ENCODE results near the gene SLC25A10.

The SLC25A10 gene

DNA sequence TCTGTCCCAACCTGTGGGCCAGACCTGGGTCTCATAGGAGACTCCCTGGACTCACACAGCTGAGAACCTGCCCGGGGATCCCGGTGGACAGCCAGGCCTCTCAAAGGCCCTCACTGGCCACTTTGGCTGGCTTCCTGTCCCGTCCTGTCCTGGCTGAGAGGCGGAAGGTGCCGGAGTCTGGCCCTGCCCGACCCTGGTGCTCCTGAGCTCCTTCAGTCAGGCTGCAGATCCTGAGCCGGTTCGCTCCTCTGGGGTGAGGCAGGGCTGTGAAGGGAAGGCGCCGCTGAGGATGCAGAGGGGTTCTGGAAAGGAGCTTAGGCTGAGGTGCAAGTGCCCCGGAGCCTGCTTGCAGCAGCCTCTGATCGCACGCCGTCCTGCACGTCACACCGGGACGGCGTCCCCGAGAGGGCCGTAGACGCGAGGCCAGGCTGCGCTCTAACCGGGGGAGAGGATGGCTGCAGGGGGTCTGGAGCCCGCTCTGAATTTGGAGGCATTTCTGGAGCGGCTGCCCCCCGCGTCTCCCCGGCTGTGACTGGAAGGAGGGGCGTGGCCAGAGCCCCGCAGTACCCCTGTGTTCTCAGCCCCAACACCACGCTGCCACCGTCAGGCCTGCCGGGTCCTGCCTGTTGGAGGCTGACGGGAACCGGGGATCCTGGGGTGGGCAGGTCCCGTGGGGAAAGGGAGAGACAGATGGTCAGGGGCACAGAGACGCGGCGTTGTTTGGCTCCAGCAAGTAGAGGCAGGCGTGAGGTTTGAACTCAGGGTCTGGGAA is 24.1 kb upstream of the SLC25A10 start:
- no peak for DNase-seq

DNA sequence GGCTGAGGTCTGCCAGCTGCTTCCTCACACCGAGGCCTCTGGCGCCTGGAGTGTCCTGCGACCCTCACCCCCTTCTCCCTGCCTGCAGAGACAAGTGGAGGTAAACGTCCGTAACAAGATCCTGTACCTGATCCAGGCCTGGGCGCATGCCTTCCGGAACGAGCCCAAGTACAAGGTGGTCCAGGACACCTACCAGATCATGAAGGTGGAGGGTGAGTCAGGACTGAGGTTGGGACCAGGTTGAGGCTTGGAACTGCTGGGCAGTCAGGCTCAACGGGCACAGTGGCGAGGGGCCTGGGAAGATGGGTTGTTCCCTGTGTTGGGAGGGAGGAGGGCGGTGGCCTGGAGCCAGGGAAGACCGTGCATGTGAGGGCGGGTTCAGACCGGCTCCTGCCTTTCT is 23.5 kb upstream of the SLC25A10 start:
- no peak for DNase-seq

GRCh38 chr17:81690066-81690465 is 22.0 kb upstream of the SLC25A10 start:
- DNase-seq: no peak

- DNase-seq: no peak
These were observed 21.5 kb upstream of the SLC25A10 start for GRCh38 chr17:81690549-81690948.

DNA sequence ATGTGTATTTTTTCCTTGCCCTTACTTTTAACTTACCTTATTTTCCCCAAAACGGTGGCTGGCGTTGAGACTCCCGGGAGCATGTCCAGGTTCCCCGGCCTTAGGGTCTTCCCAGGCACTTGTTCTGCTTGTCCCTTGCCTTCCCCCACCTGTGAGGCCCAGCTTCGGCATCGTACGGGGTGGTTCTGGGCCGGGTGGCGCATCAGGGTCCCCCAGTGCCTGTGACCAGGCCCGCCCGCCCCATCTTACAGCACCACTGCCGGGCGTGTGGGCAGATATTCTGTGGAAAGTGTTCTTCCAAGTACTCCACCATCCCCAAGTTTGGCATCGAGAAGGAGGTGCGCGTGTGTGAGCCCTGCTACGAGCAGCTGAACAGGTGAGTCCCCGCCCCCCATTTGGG is 20.9 kb upstream of the SLC25A10 start:
- DNase-seq: no peak

DNA sequence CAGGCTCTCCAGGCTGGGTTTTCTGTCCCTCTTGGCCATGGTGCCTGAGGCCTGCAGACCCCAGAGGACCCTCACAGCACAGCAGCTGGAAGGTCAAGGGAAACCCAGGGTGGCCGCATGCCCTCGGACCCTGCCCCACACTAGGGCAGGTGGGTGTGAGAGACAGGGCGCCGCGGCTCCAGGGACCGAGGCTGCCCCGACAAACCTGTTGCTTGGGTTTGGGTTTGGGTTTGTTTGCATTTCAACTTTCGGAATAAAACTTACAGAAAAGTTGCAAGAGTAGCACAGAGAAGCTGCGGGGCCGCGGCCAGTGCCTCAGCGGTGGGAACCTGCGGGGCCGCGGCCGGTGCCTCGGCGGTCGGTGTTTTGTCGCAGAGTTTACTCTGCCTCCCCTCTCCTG is 20.5 kb upstream of the SLC25A10 start:
- DNase-seq: no peak

DNA sequence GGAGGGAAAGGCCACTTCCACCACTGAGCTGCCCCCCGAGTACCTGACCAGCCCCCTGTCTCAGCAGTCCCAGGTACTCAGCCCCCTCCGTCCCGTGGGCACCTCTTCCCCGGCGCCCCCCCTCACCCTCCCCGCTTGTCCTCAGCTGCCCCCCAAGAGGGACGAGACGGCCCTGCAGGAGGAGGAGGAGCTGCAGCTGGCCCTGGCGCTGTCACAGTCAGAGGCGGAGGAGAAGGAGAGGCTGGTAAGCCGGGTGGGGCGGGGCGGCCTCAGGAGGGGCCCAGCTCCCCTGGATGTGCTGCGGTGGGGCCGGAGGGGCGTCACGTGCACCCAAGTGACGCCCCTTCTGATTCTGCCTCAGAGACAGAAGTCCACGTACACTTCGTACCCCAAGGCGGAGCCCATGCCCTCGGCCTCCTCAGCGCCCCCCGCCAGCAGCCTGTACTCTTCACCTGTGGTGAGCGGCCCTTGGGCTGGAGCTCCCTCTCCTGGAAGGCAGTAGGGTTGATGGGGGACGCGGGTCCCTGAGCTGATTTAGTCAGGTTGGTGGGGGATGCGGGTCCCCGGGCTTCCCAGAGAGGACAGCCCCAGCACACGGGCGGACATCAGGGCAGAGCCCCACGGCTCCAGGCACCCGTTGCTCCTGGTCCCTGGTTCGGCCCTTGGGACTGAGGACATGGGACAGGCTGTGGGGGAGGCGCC is 18.4 kb upstream of the SLC25A10 start:
- DNase-seq: no peak

GRCh38 chr17:81694810-81695209 is 17.3 kb upstream of the SLC25A10 start:
- no peak for DNase-seq

GRCh38 chr17:81695211-81695610 is 16.9 kb upstream of the SLC25A10 start:
- DNase-seq: no peak

GRCh38 chr17:81695801-81696200 is 16.3 kb upstream of the SLC25A10 start:
- DNase-seq: no peak

GRCh38 chr17:81696218-81696941 is 15.7 kb upstream of the SLC25A10 start:
- DNase-seq: no peak

GRCh38 chr17:81697261-81698044 is 14.6 kb upstream of the SLC25A10 start:
- no peak for DNase-seq

DNA sequence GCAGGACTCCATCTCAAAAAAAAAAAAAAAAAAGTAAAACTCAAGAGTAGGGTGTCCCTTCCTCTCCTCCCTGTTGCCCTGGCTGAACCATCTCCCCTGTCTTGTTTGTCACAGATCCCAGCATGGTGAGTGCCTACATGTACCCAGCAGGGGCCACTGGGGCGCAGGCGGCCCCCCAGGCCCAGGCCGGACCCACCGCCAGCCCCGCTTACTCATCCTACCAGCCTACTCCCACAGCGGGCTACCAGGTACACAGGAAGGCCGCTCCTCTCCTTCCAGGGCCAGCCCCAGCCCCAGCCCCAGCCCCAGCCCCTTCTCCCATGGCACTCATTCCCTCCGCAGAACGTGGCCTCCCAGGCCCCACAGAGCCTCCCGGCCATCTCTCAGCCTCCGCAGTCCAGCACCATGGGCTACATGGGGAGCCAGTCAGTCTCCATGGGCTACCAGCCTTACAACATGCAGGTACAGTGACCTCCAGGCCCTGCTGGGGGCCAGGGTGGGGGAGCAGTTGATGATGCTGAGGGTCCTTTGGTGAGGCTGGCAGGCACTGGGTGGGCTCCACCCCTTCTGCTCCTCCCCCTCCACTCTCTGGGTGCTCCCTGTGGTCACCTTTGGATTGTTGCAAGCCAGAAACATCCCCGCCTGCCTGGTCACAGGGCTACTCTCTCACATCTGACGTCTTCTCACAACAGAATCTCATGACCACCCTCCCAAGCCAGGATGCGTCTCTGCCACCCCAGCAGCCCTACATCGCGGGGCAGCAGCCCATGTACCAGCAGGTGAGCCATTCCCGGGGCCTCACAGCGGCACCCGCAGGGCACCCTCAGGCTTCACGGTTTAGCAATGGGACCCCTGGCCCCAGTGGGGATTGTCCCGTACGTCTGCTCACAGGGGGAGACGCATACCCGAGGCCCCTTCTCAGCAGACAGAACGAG is 11.5 kb upstream of the SLC25A10 start:
- DNase-seq: no peak

- no peak for DNase-seq
These were observed 10.6 kb upstream of the SLC25A10 start for GRCh38 chr17:81701288-81702071.

GRCh38 chr17:81702934-81703746 is 8.9 kb upstream of the SLC25A10 start, which contains the start of gene MRPL12:
Gene MRPL12 (plus strand): TSS chr17:81703367. CDS start chr17:81703502, 135 bp downstream.
- DNase-seq: peak; percentile 93

DNA sequence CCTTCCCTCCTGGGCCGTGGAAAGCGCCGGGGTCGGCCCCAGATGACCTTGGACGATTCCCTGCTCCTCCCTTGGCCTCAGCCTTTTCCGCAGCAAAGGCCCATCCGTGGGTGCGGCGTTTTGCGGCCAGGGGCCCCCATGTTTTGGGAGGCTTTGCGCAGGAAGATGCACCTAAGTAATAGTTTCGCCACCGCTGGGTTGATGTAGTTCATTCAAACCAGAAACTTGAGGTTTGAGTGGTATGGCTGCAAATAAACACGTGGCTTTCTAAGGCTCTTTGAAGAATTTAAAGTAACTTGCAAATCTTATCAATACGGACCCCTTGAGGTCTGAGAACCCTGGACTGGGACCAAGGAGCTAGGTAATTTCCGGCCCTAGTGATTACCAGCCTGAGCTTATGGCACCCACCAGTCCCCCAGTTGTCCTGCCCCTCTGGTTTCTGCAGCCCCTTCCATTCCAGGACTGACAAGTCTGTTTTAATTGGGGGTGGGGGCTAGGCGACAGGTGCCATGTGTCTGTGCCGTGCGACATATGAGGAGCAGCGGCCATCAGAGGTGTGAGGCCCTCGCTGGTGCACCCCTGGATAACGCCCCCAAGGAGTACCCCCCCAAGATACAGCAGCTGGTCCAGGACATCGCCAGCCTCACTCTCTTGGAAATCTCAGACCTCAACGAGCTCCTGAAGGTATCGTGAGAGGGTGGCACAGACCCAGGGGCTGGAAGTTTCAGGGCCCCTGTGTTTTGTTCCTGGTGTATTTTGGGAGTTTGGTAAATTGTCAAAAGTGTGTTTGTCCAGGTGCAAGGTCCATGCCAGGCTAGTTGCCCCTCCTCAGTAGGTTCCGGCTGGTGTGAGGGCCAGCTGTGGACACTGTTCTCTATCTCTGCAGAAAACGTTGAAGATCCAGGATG is 8.1 kb upstream of the SLC25A10 start:
- DNase-seq: no peak

DNA sequence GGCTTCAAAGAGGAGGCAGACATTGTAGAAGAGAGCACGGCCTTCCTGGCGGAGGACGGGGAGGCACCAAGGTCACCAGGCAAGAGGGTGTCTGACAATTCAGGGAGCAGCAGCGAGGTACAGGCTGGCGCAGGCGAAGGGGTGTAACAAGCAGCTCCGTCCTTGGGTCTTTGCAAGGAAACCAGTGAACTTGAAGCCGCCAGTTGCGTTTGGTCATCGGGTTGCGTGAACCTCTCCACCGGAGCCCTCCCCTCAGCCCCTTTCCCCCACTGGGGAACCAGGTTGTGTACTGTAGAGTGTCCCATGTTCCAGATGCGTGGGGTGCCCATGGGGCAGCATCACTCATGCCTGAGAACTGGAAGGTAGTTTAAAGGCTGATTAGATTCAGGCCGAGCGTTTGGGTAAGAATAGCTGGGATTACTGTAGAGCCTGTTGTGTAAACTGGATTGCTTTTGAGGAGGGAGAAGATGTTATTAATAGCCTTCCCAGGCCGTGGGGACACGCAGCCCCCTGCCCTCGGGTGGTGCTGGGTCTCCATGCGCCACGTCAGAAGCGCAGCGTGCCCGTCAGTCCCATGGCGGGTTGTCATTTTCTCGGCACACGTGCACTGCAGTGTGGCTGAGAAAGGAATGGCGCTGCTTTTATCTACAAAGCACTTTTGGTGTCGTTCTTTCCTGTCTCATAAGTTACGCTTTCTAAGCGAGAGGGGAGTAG is 6.4 kb upstream of the SLC25A10 start:
- DNase-seq: no peak

DNA sequence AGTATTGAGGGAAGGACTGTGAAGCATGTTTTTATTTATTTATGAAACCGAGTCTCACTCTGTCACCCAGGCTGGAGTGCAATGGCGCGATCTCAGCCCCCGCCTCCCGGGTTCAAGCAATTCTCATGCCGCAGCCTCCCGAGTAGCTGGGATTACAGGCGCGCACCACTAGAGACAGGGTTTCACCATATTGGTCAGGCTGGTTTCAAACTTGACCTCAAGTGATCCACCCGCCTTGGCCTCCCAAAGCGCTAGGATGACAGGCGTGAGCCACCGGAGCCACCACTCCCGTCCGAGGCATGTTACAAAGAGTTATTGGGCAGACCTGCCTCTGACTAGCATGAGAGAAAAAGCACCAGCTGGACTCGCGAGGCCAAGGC is 5.9 kb upstream of the SLC25A10 start:
- DNase-seq: no peak
